ENCODE data around the gene PRRT3.
"Not testable (repeated sequence)": the region's sequence is repeated elsewhere in the genome, so short reads cannot be mapped to it uniquely, and the experiment has no call there.

The PRRT3 gene

GRCh38 chr3:9918261-9919038 is 33.8 kb downstream of the PRRT3 start:
- no peak for DNase-seq (ENCODE audit: low read depth in 2 of 2)

- no peak for DNase-seq (ENCODE audit: low read depth in 2 of 2)
Observed at GRCh38 chr3:9917820-9918219, 34.4 kb downstream of the PRRT3 start.

GRCh38 chr3:9916734-9917680 is 35.2 kb downstream of the PRRT3 start, which contains the start of gene IL17RC:
Gene IL17RC (plus strand): TSS chr3:9917098. CDS start chr3:9917316, 218 bp downstream.
- no peak for DNase-seq (ENCODE audit: low read depth in 2 of 2)

DNA sequence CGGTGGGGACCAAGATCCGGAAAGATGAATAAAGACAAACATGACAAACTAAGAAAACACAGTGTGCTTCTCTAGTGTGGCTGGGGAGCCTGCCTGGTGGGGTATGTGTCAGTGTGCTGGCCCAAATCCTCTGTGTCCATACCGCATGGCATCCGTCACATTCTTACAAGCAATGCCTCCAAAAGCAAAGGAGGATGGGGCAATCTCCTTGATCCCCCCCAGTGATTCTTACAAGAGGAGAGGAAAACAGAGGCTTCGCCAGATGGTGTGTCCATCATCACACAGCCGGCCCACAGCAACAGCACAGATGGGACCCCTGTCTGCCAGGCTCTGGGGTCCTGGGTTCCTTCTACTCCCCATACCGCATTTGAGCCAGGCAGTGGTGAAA is 35.9 kb downstream of the PRRT3 start:
- DNase-seq (ENCODE audit: low read depth in 2 of 2), result no peak

DNA sequence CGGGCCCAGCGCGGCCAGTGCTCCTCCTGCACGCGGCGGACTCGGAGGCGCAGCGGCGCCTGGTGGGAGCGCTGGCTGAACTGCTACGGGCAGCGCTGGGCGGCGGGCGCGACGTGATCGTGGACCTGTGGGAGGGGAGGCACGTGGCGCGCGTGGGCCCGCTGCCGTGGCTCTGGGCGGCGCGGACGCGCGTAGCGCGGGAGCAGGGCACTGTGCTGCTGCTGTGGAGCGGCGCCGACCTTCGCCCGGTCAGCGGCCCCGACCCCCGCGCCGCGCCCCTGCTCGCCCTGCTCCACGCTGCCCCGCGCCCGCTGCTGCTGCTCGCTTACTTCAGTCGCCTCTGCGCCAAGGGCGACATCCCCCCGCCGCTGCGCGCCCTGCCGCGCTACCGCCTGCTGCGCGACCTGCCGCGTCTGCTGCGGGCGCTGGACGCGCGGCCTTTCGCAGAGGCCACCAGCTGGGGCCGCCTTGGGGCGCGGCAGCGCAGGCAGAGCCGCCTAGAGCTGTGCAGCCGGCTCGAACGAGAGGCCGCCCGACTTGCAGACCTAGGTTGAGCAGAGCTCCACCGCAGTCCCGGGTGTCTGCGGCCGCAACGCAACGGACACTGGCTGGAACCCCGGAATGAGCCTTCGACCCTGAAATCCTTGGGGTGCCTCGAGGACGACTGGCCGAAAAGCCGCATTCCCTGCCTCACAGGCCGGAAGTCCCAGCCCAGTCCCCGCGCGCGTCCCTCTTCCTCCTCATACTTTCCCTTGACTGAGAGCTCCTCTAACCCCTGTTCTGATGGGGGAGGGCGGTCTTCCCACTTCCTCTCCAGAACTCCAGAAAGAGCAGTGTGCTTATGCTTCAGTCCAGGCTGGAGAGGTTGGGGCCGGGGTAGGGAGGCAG is 36.7 kb downstream of the PRRT3 start:
- DNase-seq (ENCODE audit: low read depth in 2 of 2), result no peak

DNA sequence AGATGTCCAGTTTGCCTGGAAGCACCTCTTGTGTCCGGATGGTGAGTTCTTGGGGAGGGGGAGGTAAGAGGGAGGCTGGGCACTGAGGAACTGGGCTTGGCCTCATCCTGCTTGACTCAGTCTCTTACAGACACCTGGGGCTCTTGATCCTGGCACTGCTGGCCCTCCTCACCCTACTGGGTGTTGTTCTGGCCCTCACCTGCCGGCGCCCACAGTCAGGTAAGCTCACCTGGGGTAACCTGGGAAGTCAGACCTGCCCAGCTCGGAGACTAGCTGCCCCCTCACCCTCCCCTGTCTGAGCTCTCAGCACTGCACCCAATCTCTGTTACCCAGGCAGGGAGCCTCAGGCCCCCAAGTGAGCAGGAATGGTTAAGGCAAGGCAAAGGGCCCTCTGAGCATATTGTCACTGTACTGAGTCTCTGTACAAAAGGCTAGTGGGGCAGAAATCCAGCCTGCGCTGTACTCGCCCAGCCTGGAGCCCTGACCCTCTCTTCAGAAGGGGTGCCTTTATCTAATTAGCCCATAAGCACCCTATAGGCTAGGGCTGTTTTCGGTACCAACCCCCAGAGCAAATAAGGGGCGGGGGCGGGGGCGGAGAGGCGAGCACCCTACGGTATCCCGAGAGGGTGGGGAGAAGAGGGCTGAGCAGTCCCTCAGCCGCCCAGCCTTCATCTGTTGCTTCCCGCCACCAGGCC is 37.5 kb downstream of the PRRT3 start:
- no peak for DNase-seq (ENCODE audit: low read depth in 2 of 2)

DNA sequence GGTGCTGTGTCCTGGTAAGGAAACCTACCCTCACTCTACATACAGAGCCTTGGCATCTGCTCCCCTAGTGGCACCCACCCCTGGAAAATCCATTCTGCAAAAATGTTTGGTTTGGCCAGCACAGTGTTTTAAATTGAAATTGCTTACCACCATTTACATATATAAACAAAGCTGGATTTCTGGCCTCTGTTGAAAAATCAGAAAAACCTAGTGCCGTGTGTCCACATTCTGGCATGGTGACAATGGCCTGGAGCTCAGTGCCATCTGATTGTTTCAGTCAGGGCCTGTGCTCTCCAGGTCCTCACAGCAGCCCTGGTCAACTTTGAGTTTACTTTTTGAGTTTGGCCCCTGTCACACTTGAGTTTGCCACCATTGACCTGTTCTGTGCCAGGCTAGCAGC is 38.2 kb downstream of the PRRT3 start:
- DNase-seq (ENCODE audit: low read depth in 2 of 2), result no peak

- DNase-seq (ENCODE audit: low read depth in 2 of 2), result no peak
Observed at GRCh38 chr3:9913601-9914000, 38.6 kb downstream of the PRRT3 start.

DNA sequence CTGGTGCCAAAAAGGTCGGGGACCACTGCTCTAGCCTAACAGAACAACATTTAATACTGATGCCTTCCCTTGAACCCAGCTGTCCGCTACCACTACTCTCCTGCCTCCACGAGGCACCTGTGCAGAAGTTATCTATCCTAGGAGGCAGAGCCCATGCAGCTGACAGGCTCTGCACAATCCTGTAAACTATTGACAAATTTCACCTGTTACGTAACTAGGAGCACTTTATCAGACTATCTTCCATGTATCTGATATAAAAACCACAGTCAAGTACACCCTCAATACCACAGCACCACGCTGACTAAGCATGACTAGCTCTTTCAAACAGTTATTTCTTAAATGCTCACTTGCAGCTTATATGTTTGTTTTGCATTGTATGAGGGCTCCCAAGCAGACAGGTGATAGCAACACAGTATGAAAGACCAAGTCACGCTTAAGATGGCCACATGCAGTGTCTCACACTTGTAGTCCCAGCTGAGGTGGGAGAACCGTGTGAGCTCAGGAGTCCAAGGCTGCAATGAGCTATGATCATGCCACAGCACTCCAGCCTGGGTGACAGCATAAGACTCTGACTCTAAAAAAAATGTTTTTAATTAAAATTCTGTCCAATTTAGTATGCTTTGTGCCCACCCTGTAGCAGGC is 39.8 kb downstream of the PRRT3 start:
- DNase-seq (ENCODE audit: low read depth in 2 of 2), result no peak

GRCh38 chr3:9911863-9912262 is 40.3 kb downstream of the PRRT3 start:
- no peak for DNase-seq (ENCODE audit: low read depth in 2 of 2)

DNA sequence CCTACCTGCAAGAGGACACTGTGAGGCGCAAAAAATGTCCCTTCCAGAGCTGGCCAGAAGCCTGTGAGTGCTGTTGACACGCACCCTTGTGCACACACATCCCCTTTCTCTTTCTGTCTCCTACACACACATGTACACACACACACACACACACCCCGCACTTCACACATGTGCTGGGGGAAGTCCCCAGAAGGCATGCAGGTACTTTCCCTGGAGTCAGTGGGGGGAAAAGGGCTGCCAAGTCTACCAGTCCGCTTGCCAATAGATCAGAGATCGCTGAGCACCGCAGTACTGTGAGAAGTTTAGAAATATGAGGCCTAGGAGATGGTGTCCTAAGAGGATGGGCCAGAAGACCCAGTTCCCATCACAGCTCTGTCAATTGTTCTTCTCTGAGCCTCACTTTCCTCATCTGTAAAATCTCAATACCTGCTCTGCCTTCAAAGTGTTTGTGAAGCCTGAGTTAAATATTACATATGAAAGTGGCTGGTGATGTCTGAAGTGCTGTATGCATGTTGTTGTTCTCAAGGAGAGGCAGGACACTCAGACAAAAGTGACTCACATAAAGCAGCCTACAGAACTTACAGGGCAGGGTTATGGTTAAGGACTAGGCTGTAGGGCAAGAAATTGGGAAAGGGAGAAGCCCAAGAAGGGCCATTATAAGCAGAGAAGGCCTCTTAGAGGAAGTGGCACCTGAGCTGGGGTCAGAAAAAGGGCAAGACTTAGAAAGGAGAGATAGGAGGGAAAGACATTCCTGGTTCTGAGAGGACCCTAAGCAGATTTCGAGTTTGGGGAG is 42.8 kb downstream of the PRRT3 start:
- no peak for DNase-seq (ENCODE audit: low read depth in 2 of 2)

DNA sequence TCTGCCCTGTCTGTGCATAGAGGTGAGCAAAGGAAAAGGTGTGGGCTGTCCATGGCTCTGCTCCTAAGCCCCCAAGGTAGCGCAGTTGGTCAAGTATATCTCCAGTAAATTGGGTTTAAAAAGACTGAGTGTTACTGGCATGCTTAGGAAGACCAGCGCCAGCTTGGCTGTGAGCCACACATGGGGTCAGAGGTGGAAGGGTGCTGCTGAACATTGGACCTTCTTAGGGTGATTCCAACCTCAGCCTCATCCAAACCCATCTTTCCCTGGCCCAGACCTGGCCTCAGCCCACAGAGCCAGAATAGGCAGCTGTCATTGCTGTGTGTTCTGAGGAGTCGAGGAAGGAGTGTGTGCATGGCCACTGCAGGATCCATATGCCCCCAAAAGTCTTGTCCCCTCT is 43.9 kb downstream of the PRRT3 start:
- no peak for DNase-seq (ENCODE audit: low read depth in 2 of 2)

DNA sequence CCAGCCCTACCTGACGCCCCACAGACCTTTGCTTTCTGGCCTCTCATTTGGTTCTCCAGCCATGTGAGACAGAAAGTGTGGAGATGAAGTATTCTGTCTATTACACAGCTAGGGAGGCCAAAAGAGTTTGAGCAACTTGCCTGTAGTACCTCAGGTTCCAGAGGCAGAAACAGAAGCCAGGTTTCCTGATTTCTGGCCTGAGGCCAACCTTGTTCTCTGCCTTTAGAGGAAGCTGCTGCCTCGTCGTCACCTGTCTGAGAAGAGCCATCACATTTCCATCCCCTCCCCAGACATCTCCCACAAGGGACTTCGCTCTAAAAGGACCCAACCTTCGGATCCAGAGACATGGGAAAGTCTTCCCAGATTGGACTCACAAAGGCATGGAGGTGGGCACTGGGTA is 45.7 kb downstream of the PRRT3 start:
- DNase-seq (ENCODE audit: low read depth in 2 of 2), result no peak

DNA sequence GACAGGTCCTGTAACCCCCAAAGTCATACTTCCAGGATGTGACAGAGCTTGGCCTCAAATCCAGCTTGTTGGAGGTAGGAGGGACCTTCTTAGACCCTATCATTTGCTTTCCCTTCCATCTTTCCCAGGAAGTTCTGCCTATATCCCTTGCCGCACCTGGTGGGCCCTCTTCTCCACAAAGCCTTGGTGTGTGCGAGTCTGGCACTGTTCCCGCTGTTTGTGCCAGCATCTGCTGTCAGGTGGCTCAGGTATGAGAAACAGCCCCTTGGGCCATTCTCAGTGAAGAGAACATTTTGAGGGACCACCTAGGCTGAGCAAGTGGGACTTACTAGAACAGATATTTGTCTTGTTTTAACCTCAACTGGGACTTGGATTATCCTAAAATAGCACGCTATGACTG is 48.3 kb downstream of the PRRT3 start:
- DNase-seq (ENCODE audit: low read depth in 2 of 2), result no peak

GRCh38 chr3:9903238-9903624 is 49.0 kb downstream of the PRRT3 start:
- no peak for DNase-seq (ENCODE audit: low read depth in 2 of 2)

- DNase-seq (ENCODE audit: low read depth in 2 of 2), result no peak
Observed at GRCh38 chr3:9902372-9903237, 49.6 kb downstream of the PRRT3 start, which contains the start of gene IL17RE. Gene IL17RE (plus strand): TSS chr3:9902848. CDS start chr3:9902933, 85 bp downstream.

DNA sequence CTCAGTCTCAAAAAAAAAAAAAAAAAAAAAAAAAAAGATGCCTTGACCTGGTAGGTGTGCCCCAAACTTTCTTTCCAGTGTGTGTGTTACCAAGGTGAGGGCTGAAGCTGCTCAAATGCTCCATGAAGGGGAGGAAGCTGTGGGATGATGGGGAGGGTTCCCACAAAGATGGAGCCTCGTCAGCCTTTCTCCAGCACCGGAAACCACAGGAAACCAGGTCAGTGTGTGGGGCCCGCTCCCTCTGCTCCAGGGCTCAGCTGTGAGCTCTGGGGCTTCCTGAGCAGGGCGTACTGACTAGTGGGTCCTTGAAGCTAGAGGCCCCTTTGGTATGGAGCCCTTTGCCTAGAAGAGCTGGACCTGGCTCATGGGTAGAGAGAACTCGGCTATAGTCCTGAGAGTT is 50.2 kb downstream of the PRRT3 start:
- no peak for DNase-seq (ENCODE audit: low read depth in 2 of 2)

DNA sequence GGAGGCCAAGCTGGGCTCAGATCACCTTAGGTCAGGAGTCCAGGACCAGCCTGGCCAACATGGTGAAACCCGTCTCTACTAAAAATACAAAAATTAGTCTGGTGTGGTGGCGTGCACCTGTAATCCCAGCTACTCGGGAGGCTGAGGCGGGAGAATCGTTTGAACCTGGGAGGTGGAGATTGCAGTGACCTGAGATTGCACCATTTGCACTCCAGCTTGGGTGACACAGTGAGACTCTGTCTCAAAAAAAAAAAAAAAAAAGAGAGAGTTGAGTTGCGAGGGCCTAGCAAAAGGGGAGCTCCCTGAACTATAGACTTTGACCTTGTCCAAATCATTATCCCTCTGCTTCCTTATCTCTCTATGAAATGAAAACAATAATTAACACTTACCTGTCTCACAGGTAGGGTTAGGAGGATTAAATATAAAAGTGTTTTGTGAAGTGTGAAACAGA is 51.2 kb downstream of the PRRT3 start:
- not testable (repeated sequence) for DNase-seq (ENCODE audit: low read depth in 2 of 2)

All from stimulated activated CD8-positive, alpha-beta memory T cell treated with anti-CD3 and anti-CD28 coated beads, Interleukin-15, amount 100 ng/mL, for 4 hours (primary cell).